ENCODE data around the gene PPP1R12A. TPM values are rescaled to one million over a fixed set of nuclear protein-coding genes. Genes with fewer than 3 reads are reported as not detected.

PPP1R12A gene
- total RNA-seq, 2 donors from 2014 or later = 57.5 to 79.2 TPM

DNA sequence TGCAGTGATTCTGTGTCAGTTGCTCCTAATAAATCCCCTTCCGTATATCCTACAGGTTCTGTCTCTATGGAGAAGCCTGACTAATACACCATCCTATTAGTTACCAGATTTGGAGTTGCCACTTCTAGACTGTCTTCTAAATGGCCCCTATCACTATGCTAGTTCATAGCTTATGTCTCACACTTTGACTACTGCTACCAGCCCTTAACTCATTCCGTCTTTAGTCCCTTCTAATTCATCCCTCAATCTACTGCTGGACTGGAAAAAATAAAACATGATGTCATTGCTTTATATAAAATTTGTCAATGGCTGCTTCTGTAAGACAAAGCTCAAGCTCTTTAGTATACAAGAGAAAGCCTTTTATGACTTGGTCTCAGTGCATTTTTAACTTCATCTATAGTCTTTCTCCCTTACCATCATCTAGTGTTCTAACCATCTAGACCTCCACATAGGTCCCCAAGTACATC, 99.5 kb downstream of the PPP1R12A start:
- intact Hi-C loops (cut with DNase I) = no loop called here
- Histone ChIP-seq H3K36me3 (peaks cover 5% of the 10 kb centered on the region), H3K9ac (ENCODE audit: low read depth in 2 of 2, low read length in 2 of 2) (no peak overlapping the region), H3K27me3 (no peaks in the 10 kb centered on the region), H3K9me3 (no peaks in the 10 kb centered on the region), H3K4me1 (no peaks in the 10 kb centered on the region), H3K27ac (no peak overlapping the region), H3K4me3 (no peak overlapping the region)
- TF ChIP-seq, protein P1, sequence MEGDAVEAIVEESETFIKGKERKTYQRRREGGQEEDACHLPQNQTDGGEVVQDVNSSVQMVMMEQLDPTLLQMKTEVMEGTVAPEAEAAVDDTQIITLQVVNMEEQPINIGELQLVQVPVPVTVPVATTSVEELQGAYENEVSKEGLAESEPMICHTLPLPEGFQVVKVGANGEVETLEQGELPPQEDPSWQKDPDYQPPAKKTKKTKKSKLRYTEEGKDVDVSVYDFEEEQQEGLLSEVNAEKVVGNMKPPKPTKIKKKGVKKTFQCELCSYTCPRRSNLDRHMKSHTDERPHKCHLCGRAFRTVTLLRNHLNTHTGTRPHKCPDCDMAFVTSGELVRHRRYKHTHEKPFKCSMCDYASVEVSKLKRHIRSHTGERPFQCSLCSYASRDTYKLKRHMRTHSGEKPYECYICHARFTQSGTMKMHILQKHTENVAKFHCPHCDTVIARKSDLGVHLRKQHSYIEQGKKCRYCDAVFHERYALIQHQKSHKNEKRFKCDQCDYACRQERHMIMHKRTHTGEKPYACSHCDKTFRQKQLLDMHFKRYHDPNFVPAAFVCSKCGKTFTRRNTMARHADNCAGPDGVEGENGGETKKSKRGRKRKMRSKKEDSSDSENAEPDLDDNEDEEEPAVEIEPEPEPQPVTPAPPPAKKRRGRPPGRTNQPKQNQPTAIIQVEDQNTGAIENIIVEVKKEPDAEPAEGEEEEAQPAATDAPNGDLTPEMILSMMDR (IDR thresholded peaks at IDR 0.05) = no peak
- DNase-seq = no peak

DNA sequence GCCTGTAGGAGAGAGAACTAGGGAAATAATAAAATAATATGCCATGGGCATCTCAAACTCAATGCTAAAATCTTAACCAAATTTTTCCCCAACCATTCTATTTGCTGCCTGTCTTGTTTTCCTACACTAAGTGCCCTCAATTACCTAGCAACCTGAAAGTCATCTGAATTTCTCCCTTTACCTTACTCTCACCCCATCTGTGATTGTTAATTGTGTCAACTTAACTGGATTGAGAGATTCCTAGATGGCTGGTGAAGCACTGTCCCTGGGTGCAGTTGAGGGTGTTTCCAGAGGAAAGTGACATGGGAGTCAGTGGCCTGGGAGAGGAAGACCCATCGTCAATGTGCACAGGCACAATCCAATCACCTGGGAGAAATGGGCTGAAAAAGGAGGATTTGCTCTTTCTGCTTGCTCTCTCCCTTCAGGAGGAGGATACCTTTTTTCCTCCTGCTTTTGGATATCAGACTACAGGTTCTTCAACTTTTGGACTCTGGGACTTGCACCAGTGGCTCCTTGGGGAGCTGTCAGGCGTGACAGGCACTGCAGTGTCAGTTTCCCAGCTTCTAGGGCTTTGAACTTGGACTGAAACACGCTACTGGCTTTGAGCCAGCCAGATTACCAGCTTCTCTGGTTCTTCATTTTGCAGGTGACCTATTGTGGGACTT, 100.1 kb downstream of the PPP1R12A start:
- no peak overlapping the region for H3K4me3 ChIP-seq
- intact Hi-C loops (cut with DNase I) = no loop called here
- peaks cover 5% of the 10 kb centered on the region for H3K36me3 ChIP-seq
- H3K27ac ChIP-seq = no peak overlapping the region
- no peak for DNase-seq
- TF ChIP-seq, protein P1 (IDR thresholded peaks at IDR 0.05) = no peak
- H3K9me3 ChIP-seq = no peaks in the 10 kb centered on the region
- H3K27me3 ChIP-seq = no peaks in the 10 kb centered on the region
- no peaks in the 10 kb centered on the region for H3K4me1 ChIP-seq
- no peak overlapping the region for H3K9ac ChIP-seq (ENCODE audit: low read depth in 2 of 2, low read length in 2 of 2)

DNA sequence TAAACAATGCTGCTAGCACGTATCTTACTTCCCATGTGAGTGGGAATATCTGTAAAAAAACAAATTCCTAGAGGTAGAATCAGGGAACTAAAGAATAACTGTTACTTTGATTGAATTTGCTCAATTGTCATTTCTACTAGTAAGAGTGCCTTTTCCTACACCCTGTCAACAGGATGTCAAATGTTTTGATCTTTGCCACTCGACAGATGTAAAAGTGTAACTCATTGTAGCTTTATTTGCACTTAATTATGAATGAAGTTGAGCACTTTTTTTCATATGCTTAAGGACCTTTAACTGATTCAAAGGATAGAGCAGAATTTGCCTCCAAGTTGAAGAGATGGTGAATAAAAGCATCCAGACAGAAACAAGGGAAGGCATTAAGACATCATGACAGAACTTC, 104.5 kb downstream of the PPP1R12A start:
- Histone ChIP-seq H3K4me1 (no peaks in the 10 kb centered on the region), H3K27ac (no peak overlapping the region), H3K27me3 (no peaks in the 10 kb centered on the region), H3K9ac (ENCODE audit: low read depth in 2 of 2, low read length in 2 of 2) (no peak overlapping the region), H3K36me3 (peaks cover 5% of the 10 kb centered on the region), H3K9me3 (no peaks in the 10 kb centered on the region), H3K4me3 (no peak overlapping the region)
- TF ChIP-seq, protein P1 (IDR thresholded peaks at IDR 0.05) = no peak
- DNase-seq = no peak
- intact Hi-C loops (cut with DNase I) = no loop called here

DNA sequence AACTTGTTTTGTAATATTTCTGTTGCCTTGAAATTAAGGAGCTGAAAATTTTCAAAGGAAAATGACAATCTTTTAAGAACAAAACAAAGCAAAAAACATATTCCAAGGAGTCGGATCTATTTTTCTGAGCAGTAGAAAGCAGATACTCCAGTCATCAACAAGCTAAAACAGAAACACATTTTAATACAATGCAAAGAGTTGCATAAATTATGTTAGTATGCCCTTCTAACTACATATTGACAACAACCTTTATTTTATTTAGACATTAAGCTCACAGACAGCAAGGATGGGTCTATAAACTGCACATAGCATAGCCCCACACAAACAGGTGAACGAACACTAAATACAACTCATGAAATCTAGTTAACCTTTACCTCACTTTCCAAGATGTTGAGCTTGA, 106.0 kb downstream of the PPP1R12A start:
- intact Hi-C loops (cut with DNase I) = no loop called here
- Histone ChIP-seq H3K9me3 (no peaks in the 10 kb centered on the region), H3K27me3 (no peaks in the 10 kb centered on the region), H3K27ac (no peak overlapping the region), H3K4me1 (no peaks in the 10 kb centered on the region), H3K9ac (ENCODE audit: low read depth in 2 of 2, low read length in 2 of 2) (no peak overlapping the region), H3K4me3 (no peak overlapping the region), H3K36me3 (peaks cover 5% of the 10 kb centered on the region)
- no peak for DNase-seq
- TF ChIP-seq, protein P1 (IDR thresholded peaks at IDR 0.05) = no peak

DNA sequence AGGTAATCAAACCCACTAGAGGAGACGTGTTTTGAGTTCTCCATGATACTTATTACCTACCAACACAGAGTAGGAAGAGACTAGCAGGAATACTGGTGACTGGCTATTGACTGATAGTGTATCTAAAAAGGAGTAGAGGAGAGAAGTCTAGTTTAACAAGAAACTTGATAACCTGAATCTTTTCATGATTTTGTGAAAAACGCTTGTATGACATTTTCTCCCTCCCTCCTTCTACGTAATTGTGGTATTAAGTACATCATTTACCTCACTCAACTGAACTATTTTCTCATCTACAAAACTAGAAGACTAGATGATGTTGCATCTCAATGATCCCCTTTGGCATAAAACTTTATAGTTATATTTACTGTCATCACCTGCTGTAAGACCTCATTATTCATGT, 107.4 kb downstream of the PPP1R12A start:
- Histone ChIP-seq H3K4me3 (no peak overlapping the region), H3K4me1 (no peaks in the 10 kb centered on the region), H3K36me3 (peaks cover 5% of the 10 kb centered on the region), H3K9ac (ENCODE audit: low read depth in 2 of 2, low read length in 2 of 2) (no peak overlapping the region), H3K9me3 (no peaks in the 10 kb centered on the region), H3K27ac (no peak overlapping the region), H3K27me3 (no peaks in the 10 kb centered on the region)
- intact Hi-C loops (cut with DNase I) = no loop called here
- DNase-seq = no peak
- TF ChIP-seq, protein P1 (IDR thresholded peaks at IDR 0.05) = no peak
